ENCODE data around the gene ARHGAP8.
"Not testable (repeated sequence)": the region's sequence is repeated elsewhere in the genome, so short reads cannot be mapped to it uniquely, and the experiment has no call there.

ARHGAP8 gene

GRCh38 chr22:44797181-44797725, 44.9 kb downstream of the ARHGAP8 start:
- no peak for TF ChIP-seq CTCF (IDR thresholded peaks at IDR 0.05; ENCODE audit: borderline replicate concordance, control extremely low read depth, extremely low read depth, insufficient read depth, missing control alignments)
- in situ Hi-C loops (cut with MboI; ENCODE audit: low sequenced_read_pairs, unreplicated experiment), result no loop called here
- no peak for DNase-seq (ENCODE audit: low spot score)

- in situ Hi-C loops (cut with MboI; ENCODE audit: low sequenced_read_pairs, unreplicated experiment), result no loop called here
- TF ChIP-seq CTCF (IDR thresholded peaks at IDR 0.05; ENCODE audit: borderline replicate concordance, control extremely low read depth, extremely low read depth, insufficient read depth, missing control alignments), result no peak
- DNase-seq (ENCODE audit: low spot score), result no peak
Measured at GRCh38 chr22:44799077-44799945, 46.9 kb downstream of the ARHGAP8 start.

GRCh38 chr22:44799946-44800634, 47.7 kb downstream of the ARHGAP8 start:
- in situ Hi-C loops (cut with MboI; ENCODE audit: low sequenced_read_pairs, unreplicated experiment); DNase-seq (ENCODE audit: low spot score): not testable (repeated sequence)

- no peak for TF ChIP-seq CTCF (IDR thresholded peaks at IDR 0.05; ENCODE audit: borderline replicate concordance, control extremely low read depth, extremely low read depth, insufficient read depth, missing control alignments)
- in situ Hi-C loops (cut with MboI; ENCODE audit: low sequenced_read_pairs, unreplicated experiment), result no loop called here
- no peak for DNase-seq (ENCODE audit: low spot score)
Measured at GRCh38 chr22:44801476-44801875, 49.1 kb downstream of the ARHGAP8 start.

- TF ChIP-seq CTCF (IDR thresholded peaks at IDR 0.05; ENCODE audit: borderline replicate concordance, control extremely low read depth, extremely low read depth, insufficient read depth, missing control alignments), result no peak
- peak; percentile 51 for DNase-seq (ENCODE audit: low spot score)
- in situ Hi-C loops (cut with MboI; ENCODE audit: low sequenced_read_pairs, unreplicated experiment), result no loop called here
Measured at GRCh38 chr22:44802071-44802700, 49.8 kb downstream of the ARHGAP8 start.

GRCh38 chr22:44802956-44803355, 50.6 kb downstream of the ARHGAP8 start:
- TF ChIP-seq CTCF (IDR thresholded peaks at IDR 0.05; ENCODE audit: borderline replicate concordance, control extremely low read depth, extremely low read depth, insufficient read depth, missing control alignments), result no peak
- in situ Hi-C loops (cut with MboI; ENCODE audit: low sequenced_read_pairs, unreplicated experiment), result no loop called here
- no peak for DNase-seq (ENCODE audit: low spot score)
